ENCODE results near the gene DCT.

Gene DCT

GRCh38 chr13:94419304-94419924 is 60.1 kb downstream of the DCT start:
- TF ChIP-seq GATA2 (IDR thresholded peaks at IDR 0.05; ENCODE audit: low read depth, low read length) = no peak
- TF ChIP-seq GATA3 (IDR thresholded peaks at IDR 0.05; ENCODE audit: low read depth, low read length) = no peak

GRCh38 chr13:94417294-94417693 is 62.2 kb downstream of the DCT start:
- TF ChIP-seq GATA3 (IDR thresholded peaks at IDR 0.05; ENCODE audit: low read depth, low read length) (no peak), GATA2 (IDR thresholded peaks at IDR 0.05; ENCODE audit: low read depth, low read length) (no peak)

- TF ChIP-seq GATA3 (IDR thresholded peaks at IDR 0.05; ENCODE audit: low read depth, low read length) (no peak), GATA2 (IDR thresholded peaks at IDR 0.05; ENCODE audit: low read depth, low read length) (no peak)
These were observed 62.9 kb downstream of the DCT start for GRCh38 chr13:94416454-94417080.

GRCh38 chr13:94415500-94416237 is 63.8 kb downstream of the DCT start:
- TF ChIP-seq GATA3 (IDR thresholded peaks at IDR 0.05; ENCODE audit: low read depth, low read length) (no peak), GATA2 (IDR thresholded peaks at IDR 0.05; ENCODE audit: low read depth, low read length) (no peak)

DNA sequence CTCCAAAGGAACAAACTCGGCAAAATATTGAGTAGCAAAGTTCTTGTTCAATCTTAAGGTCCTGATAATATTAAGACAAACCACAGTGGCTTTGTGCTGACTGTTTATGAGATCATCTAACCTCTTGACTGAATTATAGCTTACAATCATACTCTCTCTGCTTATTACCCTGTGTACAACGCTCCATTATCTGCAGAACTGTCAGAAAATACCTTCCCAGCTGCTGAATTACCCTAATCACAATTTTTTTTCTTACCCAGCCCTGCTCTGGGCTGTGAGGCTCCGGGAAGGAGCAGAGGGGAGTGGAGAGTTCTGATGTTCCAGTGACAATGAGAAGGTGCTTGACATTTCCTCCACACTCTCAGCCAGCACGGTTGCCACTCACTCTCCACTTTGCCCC is 64.8 kb downstream of the DCT start:
- TF ChIP-seq GATA3 (IDR thresholded peaks at IDR 0.05; ENCODE audit: low read depth, low read length) (no peak), GATA2 (IDR thresholded peaks at IDR 0.05; ENCODE audit: low read depth, low read length) (no peak)

DNA sequence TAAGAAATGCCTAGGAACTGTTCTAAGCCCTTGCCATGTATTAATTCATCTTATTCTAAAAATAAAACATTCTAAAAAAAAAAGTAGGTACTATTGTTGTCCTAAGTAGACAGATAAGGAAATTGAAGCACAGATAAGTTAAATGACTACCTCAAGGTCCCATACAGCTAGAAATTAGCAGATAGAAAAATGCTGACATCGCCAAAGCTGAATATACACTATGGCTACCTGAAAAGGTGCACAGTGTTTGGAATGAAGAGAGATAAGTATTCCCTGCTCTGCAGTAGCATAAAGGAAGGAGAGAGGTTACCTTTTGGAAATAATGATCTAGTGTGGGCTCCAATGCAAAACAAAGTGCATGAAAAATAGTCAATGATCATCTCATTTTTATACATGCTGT is 65.3 kb downstream of the DCT start:
- no peak for TF ChIP-seq GATA3 (IDR thresholded peaks at IDR 0.05; ENCODE audit: low read depth, low read length)

DNA sequence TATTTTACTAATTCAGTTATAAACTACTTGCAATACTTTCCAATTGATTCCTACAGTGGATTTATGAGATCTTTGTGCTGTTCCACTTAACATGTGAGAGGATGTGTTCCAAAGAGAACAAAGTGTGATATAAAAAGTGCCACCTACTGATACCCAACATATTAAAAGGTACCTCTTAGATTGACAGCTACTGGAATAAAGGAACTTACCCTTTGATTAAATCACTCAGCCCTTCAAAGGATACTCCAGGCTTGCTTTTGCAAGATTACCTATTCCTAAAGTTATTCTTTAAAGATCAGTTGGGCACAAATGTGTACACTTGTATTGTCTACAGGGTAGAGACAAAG is 65.9 kb downstream of the DCT start:
- no peak for TF ChIP-seq GATA2 (IDR thresholded peaks at IDR 0.05; ENCODE audit: low read depth, low read length)
- TF ChIP-seq GATA3 (IDR thresholded peaks at IDR 0.05; ENCODE audit: low read depth, low read length) = no peak

DNA sequence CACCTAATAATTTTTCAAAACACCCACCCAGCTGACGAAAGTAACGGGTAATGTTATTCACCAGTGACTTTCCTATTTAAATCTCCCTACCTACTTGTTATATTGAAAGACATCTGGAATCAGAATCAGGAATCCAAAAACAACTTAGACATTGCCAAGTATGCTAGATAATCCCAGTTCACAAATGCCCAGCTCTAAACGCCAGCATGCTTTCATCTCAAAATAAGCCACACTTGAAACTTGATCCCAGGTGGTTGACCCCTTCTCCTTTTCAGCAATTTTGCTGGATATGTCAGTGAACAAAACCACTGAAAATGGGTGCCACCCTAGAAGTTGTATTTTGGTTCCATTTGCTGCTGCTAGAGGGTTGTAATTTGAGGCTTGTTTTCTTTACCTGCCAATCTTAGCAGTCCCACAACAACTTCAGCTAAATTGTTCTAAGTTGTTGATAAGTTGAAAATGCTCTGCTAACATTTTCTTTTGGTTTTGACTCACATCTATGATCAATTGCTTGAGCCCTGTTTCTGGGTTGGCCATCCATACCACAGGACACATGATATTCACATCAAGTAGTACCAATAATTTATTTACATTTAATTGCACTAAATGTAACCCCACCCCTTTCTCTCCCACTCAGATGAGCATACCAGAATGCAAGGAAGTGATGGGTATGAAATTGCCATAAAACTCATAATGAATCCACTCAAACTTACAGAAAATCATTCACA is 66.4 kb downstream of the DCT start:
- TF ChIP-seq GATA3 (IDR thresholded peaks at IDR 0.05; ENCODE audit: low read depth, low read length) (no peak), GATA2 (IDR thresholded peaks at IDR 0.05; ENCODE audit: low read depth, low read length) (no peak)

DNA sequence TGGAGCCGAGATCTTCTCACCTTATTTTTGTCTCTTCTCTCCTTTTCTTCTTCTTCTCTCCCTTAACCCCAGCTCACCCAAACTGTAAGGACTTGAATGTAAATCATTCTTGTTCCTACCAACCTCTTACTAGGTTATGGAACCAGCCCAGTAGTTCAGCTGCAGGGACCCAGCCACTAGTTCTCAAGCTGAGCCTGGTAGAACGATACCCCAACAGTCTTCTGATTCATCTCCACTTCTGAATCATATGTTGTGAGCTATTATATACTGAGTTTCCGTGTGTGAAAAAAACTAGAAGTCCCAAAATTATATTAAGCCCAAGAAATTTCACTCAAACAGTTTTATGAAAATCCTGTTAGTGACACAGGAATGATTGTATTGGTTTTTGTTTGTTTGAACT is 67.7 kb downstream of the DCT start:
- TF ChIP-seq GATA3 (IDR thresholded peaks at IDR 0.05; ENCODE audit: low read depth, low read length) (no peak), GATA2 (IDR thresholded peaks at IDR 0.05; ENCODE audit: low read depth, low read length) (no peak)

- no peak for TF ChIP-seq GATA2 (IDR thresholded peaks at IDR 0.05; ENCODE audit: low read depth, low read length)
- TF ChIP-seq GATA3 (IDR thresholded peaks at IDR 0.05; ENCODE audit: low read depth, low read length) = no peak
These were observed 71.0 kb downstream of the DCT start for GRCh38 chr13:94408314-94409036.

- TF ChIP-seq GATA2 (IDR thresholded peaks at IDR 0.05; ENCODE audit: low read depth, low read length) (no peak), GATA3 (IDR thresholded peaks at IDR 0.05; ENCODE audit: low read depth, low read length) (no peak)
These were observed 78.6 kb downstream of the DCT start for GRCh38 chr13:94400874-94401273.

DNA sequence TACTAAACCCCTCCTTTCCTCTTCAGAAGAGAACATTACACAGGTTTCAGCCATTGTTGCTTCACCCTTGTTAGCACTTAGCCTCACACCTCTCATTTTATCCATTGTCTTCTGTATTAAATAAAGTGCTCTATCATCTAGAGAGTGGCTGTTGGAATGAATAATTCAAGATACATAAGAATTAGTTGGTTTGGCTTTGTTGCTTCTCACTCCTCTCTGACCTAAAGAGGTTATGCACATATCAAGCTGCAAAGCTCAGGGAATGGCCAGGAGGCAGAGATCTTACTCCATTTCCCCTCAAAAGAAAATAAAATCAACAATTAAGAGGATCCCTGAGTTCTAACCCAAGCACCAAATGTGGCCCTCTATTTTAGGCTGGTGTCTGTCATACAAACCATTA is 79.7 kb downstream of the DCT start:
- TF ChIP-seq GATA3 (IDR thresholded peaks at IDR 0.05; ENCODE audit: low read depth, low read length) = no peak
- no peak for TF ChIP-seq GATA2 (IDR thresholded peaks at IDR 0.05; ENCODE audit: low read depth, low read length)

DNA sequence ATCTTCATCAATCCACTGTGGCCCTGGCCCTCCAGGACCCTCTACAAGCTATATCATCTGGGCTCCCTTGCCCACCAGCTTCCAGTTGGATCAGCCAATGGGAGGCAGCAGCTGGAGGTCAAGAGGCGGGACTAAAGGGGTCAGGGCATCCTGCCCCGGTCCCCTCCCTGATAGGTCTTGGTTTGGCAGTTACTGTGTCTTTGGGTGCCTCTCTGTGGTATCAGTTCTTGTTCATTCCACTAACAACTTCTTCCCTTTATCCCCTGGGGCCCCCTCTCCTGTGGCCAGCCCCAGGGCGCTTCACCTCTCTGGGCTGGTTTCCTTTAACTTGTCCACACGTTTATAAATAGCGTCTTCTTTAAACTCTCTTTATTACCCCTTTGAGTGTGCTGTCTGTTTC is 83.6 kb downstream of the DCT start:
- TF ChIP-seq GATA3 (IDR thresholded peaks at IDR 0.05; ENCODE audit: low read depth, low read length) = no peak
- TF ChIP-seq GATA2 (IDR thresholded peaks at IDR 0.05; ENCODE audit: low read depth, low read length) = no peak

DNA sequence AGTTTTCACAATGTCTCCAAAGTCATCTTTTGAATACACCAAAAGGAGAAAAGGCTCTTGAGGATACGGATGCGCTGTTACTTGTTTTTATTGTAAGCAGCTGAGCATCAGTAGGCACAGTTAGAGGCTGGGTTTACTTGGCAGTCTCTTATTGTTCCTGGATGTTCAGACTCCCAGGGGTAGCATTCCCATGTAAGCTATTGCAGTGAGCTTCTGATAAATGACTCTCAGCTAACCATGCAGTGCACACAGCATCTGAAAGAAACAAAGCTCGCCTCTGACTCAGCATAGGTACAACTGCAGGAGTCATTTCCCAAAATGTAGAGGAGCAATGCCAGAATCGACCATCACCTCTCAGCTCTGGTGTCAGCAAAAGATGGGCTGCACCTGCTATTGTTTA is 84.8 kb downstream of the DCT start:
- TF ChIP-seq GATA3 (IDR thresholded peaks at IDR 0.05; ENCODE audit: low read depth, low read length) (no peak), GATA2 (IDR thresholded peaks at IDR 0.05; ENCODE audit: low read depth, low read length) (no peak)
